Muscle of back (tissue), 11 donors: ENCODE data around the gene IL1RAPL1. TPM values are rescaled to one million over a fixed set of nuclear protein-coding genes. Genes with fewer than 3 reads are reported as not detected.

Source experiments
- DNase-seq, 3 donors: peaks; one replicate each; pipeline versions ENCODE4 v3.0.0 to v3.0.0-alpha.2; 2013
- polyA plus RNA-seq, 10 donors: library from polyadenylated mRNA; unstranded; fragments of 120-200 nt; gene quantifications; one replicate each; pipeline ENCODE4 v1.2.1, GENCODE V29; 2013; ENCODE audit not compliant: insufficient read length in 10 of 10

Gene IL1RAPL1
- polyA plus RNA-seq, 10 donors = 0.65 to 1.5 (median 0.98) TPM

DNA sequence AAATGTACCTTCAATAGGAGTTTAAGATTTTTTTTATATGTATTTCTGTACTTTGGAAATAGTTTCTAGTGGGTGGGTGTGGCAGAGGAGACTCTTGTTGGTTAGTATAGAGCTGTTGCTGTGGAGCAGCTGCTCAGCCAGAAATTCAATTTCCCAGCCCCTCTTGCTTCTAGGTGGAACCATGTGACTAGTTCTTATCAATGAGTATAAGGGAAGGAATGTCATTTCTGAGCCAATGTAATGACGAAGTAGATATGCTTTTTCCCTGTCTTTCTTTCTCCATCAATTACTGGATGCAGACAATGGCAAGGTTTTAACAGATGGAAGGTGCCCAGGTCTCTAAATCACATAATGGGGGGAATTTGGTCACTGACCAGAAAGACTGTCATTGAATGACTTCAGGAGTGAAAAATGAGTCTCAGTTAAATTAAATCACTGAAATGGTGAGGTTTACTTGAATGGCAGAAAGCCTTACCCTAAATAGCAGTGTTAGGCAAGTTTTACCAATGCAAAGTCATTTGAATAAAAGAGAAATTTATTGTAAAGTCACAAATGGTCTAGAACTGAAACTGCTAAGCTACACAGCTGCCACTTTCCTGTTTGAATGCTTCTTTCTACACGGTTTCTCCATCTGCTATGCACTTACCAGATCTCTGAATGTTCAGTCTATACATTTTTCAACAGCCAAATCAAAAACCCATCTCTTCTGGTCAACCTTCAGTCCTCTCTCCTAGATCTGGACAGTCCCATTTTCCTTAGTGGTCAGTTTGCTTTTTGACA, 832.7 kb downstream of the IL1RAPL1 start:
- peak in 2 of 3 donors; percentile 3 to 9 for DNase-seq

GRCh38 chrX:29422034-29422433, 834.8 kb downstream of the IL1RAPL1 start:
- no peak for DNase-seq

- no peak for DNase-seq
Measured at GRCh38 chrX:29431895-29432294, 844.6 kb downstream of the IL1RAPL1 start.

GRCh38 chrX:29432534-29432933, 845.3 kb downstream of the IL1RAPL1 start:
- no peak for DNase-seq

DNA sequence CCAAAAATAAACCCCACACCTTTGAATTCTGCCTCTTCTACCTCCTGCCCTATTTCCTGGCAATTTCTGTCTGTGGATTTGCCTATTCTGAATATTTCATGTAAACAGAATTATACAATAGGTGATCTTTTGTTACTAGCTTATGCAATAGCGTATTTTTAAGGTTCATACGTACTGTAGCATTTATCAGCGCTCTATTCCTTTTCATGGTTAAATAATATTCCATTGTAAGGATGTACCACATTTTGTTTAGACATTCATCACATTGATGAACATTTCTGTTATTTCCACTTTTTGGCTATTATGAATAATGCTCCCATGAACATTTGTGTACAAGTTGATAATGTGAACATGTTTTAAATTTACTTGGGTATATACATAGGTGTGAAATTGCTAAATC, 847.7 kb downstream of the IL1RAPL1 start:
- no peak for DNase-seq

GRCh38 chrX:29435396-29435795, 848.1 kb downstream of the IL1RAPL1 start:
- DNase-seq = no peak

- DNase-seq = no peak
Measured at GRCh38 chrX:29447867-29448266, 860.6 kb downstream of the IL1RAPL1 start.

GRCh38 chrX:29453333-29453732, 866.1 kb downstream of the IL1RAPL1 start:
- DNase-seq = no peak

DNA sequence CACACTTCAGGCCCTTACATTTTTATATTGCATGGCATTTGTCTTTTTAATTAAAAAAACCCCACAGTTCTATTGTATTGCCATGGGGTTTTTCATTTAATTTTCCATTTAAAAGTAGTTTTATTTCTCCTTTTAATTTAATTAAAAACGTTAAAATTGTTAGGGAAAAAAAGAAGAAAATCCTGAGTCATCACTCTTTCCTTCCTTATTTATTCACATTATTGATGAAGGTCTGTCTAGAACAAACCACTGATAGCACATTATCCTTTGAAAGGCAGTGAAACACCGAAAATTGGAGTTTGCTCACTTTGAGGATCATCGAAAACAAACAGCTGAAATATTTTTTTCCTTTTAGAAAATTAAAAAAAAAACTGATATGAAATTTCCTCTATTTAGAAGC, 868.5 kb downstream of the IL1RAPL1 start:
- no peak for DNase-seq

DNA sequence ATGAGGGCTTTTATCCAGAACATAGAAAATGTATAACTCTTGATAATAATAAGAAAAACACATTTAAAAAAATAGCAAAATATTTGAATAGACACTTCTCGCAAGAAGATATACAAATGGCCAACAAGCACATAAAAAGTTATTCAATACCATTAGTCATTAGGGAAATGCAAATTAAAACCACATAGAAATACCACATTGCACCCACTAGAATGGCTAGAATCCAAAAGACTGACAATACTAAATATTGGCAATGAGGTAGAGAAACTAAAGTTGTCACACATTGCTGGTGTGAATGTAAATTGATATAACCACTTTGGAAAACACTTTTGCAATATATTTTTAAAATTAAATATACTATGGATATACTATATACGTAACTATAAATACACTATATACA, 873.8 kb downstream of the IL1RAPL1 start:
- DNase-seq = no peak

DNA sequence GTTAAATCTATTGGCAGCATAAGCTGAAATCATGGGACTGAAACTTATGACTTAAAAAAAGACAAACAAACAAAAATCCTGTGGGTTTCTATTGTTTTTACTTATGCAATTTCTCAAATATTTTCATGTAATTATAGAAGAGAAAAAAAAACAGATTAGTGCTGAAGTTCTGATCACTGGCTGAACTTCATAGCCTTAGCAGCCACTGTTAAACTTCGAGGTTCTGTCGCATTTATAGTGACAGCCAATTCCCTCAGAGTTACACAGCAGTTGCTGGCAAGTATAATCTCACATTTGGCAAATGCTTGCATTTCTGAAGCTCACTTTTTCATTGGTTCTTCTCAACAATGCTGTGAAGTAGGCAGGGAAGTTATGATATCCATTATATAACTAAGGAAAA, 879.2 kb downstream of the IL1RAPL1 start:
- DNase-seq = peak in 1 of 3 donors; percentile 10

DNA sequence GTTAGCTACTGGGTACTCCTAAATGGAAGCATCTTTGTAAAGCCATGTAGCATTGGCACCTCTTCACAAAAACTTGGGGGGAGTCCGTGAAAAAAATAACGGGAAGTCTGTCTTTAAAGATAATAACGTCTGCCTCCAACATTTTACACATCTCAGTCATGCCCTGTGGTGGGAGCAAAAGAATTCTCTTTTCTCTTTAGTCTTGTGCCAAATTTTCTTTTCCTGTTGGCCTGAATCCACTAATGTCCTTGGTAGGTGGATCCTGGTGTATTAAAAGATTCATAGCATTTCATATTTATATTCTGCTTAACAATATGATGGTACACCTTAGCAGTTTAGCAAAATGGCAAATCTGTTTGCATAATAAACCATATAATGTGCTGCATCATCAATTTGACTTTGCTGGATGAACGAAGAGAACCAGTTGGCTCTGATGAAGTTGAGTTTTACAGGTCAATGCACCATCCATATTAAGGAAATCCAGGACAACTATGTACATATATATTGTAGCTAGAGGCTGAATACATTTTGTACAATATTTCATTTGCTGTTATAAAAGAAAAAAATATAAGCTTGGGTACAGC, 881.8 kb downstream of the IL1RAPL1 start:
- no peak for DNase-seq

DNA sequence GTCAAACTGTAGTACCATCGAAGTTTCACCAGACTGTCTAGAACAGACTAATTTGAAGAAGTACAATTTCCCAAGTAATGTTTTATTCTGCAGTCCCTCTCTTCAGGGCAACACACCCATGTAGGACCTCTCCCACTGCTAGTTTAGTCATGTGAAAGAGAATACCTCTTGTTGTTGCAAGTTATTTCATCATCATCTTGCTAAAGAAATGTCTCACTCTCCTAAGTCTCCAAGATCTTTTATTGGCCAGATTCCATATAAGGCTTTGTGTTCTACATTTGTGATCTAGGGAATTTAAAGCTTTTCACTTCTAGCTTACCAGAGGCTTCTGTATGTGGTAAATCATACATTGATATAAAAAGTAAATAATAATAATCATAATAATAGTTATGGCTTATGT, 882.8 kb downstream of the IL1RAPL1 start:
- peak in 1 of 3 donors; percentile 25 for DNase-seq

- no peak for DNase-seq
Measured at GRCh38 chrX:29471829-29472228, 884.6 kb downstream of the IL1RAPL1 start.

GRCh38 chrX:29477878-29478277, 890.6 kb downstream of the IL1RAPL1 start:
- no peak for DNase-seq

- no peak for DNase-seq
Measured at GRCh38 chrX:29478336-29479069, 891.3 kb downstream of the IL1RAPL1 start.

- DNase-seq = no peak
Measured at GRCh38 chrX:29487214-29487613, 900.0 kb downstream of the IL1RAPL1 start.

DNA sequence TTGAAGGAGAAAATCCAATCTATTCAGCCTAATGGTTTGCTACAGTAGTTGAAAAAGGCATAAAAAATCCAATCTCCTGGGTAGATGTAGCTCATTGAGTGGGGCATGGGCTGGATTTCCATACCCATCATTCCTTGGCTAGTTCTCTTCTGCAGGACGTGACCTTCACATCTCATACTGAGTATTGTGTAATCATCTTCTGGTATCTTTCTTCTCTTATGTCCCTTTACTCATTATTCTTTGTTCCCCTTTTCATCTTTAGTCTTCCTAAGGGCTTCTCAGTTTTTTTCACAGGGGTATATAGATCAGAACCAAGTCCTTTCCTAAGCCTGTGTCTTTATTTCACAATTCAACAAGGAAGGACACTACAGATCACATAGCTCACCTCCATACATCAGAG, 900.5 kb downstream of the IL1RAPL1 start:
- DNase-seq = no peak

GRCh38 chrX:29488919-29489318, 901.7 kb downstream of the IL1RAPL1 start:
- DNase-seq = peak in 2 of 3 donors; percentile 2 to 10

GRCh38 chrX:29490606-29491005, 903.4 kb downstream of the IL1RAPL1 start:
- no peak for DNase-seq

DNA sequence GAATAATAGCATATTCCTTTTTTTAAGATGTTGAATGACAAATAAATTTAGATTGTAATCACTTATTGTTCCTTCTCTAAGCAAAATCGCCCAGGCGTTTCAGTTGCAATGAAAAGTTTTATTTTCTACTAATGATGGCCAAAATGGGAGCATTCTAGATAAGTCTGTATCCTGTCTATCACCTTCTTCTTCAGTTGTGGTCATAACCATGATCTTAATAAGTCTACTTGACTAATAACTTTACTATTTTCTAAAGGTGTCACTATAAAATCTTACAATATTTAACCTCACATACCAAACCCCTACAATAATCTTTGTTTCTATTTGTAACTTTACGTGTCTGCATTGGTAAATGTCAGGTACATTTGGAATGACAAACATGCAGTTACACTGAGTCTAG, 904.4 kb downstream of the IL1RAPL1 start:
- DNase-seq = no peak

DNA sequence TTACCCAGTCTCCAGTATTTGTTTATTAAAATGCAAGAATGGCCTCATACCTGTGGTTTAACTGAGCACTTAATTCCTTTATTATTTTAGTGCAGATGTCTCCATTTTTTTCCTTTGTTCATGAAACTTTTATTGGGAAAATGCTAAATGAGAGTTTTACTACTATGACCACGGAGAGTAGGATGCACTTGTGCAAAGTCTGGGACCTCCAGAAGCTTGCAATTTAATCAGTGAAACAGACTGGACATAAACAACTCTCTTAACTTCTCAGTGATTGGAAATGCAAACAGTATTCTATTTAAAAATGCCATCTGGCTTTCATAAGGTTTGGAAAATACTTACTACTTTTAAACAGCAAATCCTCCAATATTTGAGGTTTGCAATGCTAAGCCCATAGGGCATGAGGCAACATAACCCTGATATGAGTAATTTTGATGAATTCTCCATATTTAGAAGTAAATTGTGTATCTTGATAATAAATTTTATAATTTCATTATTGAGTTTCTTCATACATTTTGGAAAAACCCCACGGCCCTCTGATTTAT, 909.5 kb downstream of the IL1RAPL1 start:
- no peak for DNase-seq

- no peak for DNase-seq
Measured at GRCh38 chrX:29506729-29507128, 919.5 kb downstream of the IL1RAPL1 start.
